AG09309 (cell line): ENCODE data around the gene CCBE1.

Experiments used
- DNase-seq: peaks from one replicate; pipeline ENCODE4 v3.0.0-alpha.2; 2010; ENCODE audit warnings: low read depth
- H3K4me3 ChIP-seq: 2 replicates; pipeline ENCODE4 v1.5.1; 2011; ENCODE audit warnings: mild to moderate bottlenecking, low read depth, low read length, moderate library complexity; ENCODE audit not compliant: control insufficient read depth
- CTCF ChIP-seq: IDR thresholded peaks from 2 replicates; pipeline ENCODE4 v1.5.1; 2011; ENCODE audit warnings: mild to moderate bottlenecking, low read depth, low read length, inconsistent platforms; ENCODE audit not compliant: insufficient read depth, control insufficient read depth; ENCODE audit errors: missing control alignments

The CCBE1 gene

GRCh38 chr18:59383851-59384250 is 313.4 kb downstream of the CCBE1 start:
- no peak for TF ChIP-seq CTCF
- no peak overlapping the region for H3K4me3 ChIP-seq
- DNase-seq: no peak

DNA sequence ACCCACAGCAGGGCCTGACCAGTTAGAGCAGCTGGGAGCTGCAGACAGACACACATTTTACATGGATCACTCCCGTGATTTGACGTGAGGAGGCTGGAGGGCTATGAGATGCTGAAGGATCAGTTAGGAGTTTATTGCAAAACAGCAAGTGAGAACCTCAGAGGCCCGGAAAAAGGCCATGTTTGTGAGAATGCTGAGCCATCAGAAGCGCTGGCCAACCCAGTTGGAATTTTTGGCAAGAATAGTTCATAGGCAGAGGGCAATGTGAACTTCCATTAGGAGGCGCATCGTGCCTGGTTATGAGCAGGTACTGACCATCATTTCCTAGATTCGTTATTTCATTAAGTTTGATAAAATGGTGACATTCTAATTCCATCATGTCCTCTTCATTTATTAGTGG is 314.8 kb downstream of the CCBE1 start:
- H3K4me3 ChIP-seq: no peak overlapping the region
- no peak for DNase-seq
- TF ChIP-seq CTCF: no peak

- DNase-seq: no peak
- no peak for TF ChIP-seq CTCF
- no peak overlapping the region for H3K4me3 ChIP-seq
Observed at GRCh38 chr18:59381949-59382348, 315.3 kb downstream of the CCBE1 start.
